HG03060 (cell line): ENCODE measurements around the gene MAP2K1.
"Not testable (repeated sequence)": the region's sequence is repeated elsewhere in the genome, so short reads cannot be mapped to it uniquely, and the experiment has no call there.

Experiments used
- ATAC-seq: cut with Tn5 transposase; IDR thresholded peaks from one replicate; pipeline ENCODE4 v1.9.1; 2021; ENCODE audit warnings: low read depth, moderate number of reproducible peaks; ENCODE audit not compliant: unreplicated experiment

Gene MAP2K1

DNA sequence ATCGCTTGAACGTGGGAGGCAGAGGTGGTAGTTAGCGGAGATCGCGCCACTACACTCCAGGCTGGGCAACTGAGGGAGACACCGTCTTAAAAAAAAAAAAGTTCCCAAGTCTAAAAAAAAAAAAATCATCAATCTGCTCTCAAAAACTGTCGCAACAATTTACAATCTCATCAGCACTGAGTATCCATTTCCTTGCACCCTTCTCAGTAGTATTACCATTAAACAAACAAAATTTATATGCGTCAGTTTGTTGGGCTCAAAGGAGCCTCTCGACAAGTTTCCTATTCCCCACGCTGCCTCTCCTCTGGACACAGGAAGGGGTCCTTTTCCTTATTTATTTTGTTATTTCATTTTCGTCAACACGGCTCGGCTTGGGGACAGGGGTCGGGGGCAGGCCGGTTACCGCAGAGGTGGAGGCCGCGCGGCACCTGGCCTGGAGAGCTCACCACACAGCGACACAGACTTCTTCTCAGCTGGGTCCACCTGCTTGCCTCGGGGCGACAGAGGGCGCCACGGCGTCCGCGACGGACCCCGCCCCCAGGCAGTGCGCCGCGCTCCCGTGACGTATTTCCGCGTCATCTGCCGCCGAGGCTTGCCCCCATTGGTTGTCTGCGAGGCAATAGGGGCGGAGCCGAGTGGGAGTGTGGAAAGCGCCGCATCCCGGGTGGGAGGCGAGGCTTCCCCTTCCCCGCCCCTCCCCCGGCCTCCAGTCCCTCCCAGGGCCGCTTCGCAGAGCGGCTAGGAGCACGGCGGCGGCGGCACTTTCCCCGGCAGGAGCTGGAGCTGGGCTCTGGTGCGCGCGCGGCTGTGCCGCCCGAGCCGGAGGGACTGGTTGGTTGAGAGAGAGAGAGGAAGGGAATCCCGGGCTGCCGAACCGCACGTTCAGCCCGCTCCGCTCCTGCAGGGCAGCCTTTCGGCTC is at the start of gene MAP2K1:
Gene MAP2K1, plus strand, starts transcription at position 709 of the 920 bp plus-strand sequence. CDS start 436 bp downstream, outside the sequence.
- peak; percentile 55 for ATAC-seq

DNA sequence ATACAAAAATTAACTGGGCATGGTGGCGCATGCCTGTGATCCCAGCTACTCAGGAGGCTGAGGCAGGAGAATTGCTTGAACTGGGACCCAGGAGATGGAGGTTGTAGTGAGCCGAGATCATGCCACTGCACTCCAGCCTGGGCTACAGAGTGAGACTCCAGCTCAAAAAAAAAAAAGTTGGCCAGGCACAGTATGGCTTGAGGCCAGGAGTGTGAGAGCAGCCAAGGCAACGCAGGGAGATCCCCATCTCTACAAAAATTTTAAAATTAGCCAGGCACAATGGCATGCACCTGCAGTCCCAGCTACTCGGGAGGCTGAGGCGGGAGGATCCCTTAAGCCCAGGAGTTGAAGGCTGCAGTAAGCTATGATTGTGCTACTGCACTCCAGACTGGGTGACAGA is 38.2 kb upstream of the MAP2K1 start:
- not testable (repeated sequence) for ATAC-seq

DNA sequence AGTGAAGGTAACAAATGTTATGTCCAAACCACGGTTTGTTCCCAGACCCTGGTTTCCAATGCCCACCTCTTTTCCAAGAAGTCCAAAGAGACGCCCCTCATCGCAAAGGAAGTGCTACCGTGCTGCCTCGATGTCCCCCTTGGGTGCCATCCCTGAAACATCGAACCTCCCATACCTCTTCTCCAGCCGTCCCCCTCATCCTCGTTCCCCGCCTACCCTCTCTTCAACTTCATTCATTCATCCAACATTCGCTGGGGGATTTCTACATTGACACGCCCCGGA is 30.7 kb upstream of the MAP2K1 start:
- ATAC-seq = no peak

DNA sequence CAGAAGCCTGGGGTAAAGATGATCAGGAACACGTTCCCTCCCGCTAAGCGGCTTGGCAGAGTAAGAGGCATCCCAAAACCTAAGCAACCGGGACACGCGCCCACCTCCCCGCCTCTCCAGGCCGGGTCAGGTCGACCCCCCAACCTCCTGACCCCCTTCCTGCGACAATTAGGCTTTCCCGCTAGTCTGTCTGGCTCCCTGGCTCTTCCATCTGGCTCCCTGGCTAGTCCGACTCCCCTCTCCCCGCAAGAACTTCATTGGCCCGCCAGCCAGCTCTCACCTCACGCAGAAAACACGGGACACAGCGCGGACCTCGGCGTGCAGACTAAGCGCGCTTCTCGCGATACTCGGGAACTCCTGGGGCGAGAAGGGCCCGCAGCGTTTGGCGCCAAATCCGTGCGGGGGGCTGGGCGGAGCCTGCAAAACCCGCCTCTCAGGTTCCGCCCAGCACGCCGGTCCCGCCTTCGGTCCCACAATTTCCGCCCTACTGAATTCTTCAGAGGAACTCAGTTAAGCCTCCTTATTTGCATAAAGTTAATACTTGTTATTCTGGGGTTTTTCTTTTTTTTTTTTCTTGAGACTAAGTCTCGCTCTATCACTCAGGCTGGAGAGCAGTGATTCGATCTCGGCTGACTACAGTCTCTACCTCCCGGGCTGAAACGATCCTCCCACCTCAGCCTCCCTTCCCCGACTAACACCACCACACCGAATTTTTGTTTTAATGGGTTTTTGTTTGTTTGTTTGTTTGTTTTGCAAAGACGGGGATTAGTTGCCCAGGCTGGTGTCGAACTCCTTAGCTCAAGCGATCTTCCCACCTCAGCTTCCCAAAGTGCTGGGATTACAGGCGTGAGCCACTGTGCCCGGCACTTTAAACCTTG is 30.1 kb upstream of the MAP2K1 start, which contains the start of gene TIPIN:
Gene TIPIN, minus strand, starts transcription at position 327 of the 878 bp plus-strand sequence. CDS start 3,738 bp downstream, outside the sequence.
- peak; percentile 91 for ATAC-seq

DNA sequence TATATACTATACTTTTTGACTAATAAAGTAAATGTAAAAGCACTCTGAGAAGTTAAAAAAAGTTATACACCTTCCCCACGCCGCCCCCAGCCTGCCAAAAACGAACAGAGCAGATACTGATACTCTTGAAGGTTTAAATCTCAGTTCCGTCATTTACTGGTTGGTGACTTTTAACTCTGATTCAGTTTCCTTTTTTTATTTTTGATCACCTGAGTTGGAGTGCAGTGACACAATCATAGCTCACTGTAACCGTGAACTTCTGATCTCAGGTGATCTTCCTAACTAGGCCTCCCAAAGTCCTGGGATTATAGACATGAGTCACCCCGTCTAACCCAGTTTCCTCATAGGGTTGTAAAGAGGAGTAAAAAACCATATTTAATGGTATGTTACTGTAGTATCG is 27.0 kb upstream of the MAP2K1 start:
- no peak for ATAC-seq

DNA sequence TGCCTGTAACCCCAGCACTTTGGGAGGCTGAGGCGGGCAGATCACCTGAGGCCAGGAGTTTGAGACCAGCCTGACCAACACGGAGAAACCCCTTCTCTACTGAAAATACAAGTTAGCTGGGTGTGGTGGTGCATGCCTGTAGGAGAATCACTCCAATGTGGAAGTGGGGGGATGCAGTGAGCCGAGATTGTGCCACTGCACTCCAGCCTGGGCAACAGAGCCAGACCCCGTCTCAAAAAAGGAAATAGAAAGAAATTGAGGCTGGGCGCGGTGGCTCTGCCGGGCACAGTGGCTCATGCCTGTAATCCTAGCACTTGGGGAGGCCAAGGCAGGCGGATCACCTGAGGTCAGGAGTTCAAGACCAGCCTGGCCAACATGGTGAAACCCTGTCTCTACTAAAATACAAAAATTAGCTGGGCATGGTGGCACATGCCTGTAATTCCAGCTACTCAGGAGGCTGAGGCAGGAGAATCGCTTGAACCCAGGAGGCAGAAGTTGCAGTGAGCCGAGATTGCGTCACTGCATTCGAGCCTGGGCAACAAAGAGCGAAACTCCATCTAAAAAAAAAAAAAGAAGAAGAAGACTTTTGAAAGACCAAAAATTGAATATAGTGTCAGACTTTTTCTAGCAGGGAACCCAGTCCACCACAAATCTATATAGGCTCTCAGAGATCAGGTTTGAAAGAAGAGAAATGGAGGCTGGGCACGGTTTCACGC is 24.8 kb upstream of the MAP2K1 start:
- ATAC-seq = not testable (repeated sequence)

DNA sequence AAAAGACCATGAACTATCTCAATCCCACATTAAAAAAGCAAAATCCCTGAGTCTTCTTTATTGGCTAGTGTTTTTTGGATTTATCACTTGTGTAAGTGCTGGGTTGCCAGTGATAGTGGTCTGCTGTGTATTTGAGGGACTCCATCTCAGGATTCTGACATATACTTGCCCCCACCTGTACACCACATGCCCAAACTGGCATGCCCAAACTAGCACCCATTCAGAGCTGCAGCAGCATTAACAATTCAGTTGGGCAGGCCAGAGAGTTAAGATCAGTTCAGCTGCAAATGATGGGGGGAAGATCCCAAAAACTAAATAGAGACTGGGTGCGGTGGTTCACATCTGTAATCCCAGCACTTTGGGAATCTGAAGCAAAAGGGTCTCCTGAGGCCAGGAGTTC is 23.9 kb upstream of the MAP2K1 start:
- no peak for ATAC-seq

DNA sequence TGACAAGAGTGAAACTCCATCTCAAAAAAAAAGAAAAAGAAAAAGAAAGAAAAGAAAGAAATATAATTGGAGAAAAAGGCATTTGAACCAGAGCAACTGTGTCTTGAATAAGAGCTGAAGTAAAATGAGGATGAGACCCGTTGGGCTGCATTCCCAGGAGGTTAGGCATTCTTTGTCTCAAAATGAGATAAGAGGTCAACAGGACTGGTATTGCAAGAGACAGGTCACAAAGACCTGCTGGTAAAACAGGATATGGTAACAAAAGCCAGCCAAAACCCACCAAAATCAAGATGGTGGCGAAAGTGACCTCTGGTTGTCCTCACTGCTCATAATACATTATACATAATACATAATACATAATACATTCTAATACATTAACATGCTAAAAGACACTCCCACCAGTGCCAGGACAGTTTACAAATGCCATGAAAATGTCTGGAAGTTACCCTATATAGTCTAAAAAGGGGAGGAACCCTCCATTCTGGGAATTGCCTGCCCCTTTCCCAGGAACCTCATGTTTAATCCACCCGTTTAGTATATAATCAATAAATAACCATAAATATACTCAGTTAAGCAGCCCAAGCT is 21.7 kb upstream of the MAP2K1 start:
- no peak for ATAC-seq

DNA sequence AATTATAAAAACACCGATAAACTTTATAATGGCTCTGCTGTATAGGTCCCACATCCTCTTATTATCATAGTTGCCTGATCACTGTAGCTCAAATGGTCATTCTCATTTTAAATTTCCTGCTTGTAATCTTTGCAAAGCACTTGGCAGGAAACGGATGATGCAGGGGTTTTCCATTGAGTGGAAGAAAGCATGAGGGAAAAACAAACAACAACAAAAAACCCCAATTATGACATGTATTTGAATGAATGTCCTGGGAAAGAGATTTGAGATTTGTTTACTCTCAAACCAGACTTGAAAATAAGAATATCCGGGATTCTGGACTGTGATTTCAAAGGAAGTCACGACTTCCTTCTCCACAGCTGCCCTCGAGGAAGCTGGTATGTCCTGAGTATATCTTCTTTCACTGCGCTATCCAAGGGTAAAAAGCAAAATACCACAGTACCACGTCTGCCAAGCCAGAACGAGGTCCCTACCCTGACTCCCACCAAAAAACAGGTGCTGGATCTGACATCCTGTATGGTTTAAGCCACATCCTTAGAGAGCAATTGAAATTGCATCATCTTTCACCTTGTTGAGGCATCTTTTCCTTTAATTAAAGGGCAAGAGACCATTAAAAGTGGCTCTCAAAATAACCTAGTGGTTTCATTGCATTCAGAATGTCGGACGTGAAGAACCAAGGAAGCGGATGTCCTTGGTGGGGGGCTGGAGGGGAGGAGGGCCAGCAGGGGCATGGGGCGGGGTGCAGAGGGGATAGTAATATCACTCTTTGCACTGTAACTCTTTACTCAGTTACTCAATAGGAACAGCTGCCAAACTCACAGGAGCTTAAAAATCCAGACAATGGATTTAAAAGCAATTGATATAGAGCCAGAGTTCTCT is 16.7 kb upstream of the MAP2K1 start:
- no peak for ATAC-seq

DNA sequence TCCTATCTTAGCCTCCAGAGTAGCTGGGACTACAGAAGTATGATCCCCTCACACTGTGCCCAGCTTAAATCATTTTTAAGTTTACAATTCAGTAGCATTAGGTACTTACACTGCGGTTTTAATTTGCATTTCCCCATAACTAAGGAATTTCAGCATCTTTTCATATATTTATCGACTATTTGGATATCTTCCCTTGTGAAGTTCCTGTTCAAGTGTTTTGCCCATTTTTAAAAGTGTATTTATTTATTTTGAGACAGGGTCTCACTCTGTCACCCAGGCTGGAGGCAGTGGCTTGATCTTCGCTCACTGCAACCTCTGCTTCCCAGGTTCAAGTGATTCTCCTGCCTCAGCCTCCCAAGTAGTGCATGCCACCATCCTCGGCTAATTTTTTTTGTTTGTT is 12.5 kb upstream of the MAP2K1 start:
- no peak for ATAC-seq

DNA sequence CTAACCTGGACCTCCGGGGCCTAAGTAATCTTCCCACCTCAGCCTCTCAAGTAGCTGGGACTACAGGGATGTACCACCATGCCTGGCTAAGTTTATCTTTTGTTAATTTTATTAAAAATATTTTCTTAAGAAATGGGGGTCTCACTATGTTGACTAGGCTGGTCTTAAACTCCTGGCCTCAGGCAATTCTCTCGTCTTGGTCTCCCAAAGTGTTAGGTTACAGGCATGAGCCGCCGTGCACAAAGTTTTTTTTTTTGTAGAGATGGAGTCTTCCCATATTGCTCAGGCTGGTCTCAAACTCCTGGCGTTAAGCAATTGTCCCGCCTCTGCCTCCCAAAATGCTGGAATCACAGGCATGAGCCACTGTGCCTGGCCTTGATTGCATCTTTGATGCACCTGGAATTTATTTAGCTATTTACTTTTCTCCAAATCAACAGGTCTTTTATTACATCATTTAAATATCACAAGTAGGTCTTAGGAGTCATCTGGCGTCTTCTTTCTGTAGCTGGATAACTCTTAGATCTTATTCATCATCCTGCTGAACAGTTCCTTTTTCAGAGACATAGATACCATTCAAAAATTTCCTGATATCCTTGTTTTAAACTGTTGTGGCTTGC is 7.8 kb upstream of the MAP2K1 start:
- ATAC-seq = no peak

DNA sequence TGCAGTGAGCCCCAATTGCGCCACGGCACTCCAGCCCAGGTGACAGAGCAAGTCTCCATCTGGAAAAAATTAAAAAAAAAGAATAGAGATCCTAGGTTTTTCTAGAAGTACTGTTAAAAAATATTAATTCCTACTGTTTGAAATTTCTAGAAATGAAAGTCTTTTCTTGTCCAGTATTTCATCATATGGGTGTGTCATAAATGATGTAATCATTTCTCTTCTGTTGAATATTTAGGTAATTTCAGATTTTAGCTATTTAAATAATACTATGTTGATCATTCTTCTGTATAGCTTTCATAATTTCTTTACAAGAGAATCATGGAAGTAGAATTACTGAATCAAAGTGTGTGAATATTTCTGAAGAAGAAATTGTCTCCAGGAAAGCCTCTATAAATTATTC is 5.3 kb upstream of the MAP2K1 start:
- ATAC-seq = not testable (repeated sequence)

DNA sequence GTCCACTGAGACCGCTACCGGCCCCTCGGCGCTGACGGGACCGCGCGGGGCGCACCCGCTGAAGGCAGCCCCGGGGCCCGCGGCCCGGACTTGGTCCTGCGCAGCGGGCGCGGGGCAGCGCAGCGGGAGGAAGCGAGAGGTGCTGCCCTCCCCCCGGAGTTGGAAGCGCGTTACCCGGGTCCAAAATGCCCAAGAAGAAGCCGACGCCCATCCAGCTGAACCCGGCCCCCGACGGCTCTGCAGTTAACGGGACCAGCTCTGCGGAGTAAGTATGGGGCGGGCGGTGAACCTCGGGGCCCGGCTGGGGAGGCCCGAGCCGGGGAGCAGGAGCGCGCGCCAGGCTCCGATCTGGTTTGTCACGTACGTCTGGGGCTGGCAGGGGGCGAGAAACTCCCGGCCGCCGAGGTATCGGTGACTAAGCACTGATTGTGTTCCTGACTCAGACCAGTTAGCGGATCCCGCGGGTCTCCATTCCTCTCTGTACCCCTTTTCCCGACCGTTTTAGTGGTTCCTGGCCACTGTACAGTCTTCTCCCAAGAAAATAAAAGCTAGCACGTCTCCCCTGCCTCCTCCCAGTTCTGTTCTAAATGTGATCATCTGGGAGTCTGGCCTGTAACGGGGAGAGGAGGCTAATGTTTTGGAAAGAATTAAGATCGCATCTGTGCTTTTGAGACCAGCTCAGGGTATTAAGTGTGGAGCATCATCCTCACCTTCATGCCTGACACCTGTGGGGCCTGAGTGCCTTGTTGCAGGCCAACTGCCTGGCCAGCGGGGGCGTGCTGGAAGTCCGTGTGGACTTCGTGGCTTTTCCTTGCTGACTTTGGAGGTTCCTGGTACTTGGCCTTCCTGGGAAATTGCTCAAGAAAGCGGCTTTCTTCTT is 691 bp downstream of the MAP2K1 start:
- peak; percentile 2 for ATAC-seq

DNA sequence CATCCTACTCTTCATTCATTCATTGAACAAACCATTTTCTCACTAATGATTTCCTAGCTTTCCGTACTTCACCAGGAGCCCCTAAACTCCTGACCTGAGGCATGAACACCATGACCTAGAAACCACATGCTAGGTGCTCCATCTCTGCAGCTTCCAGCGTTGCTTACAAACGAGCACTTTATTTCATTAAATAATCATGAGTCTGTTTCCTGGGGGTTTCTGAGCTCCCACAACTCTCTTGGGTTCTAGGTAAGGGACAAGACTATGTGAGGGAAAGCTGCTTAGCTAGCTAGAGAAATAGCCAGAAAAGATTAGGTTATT is 1.3 kb downstream of the MAP2K1 start:
- no peak for ATAC-seq

DNA sequence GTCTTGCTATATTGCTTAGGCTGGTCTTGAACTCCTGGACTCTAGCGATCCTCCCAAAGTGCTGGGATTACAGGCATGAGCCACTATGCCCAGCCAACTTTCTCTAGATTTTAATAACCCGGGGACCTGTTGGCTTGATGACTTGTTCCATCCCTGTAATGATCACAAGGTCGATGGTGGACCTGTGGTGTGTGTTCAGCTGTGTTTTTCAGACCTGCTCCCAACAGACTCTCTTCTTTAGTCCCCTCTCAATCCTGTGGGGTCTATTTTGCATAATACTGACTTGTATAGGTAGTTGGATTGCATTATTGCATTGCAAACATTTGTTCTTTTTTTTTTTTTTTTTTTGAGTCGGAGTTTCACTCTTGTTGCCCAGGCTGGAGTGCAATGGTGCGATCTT is 1.9 kb downstream of the MAP2K1 start:
- no peak for ATAC-seq

DNA sequence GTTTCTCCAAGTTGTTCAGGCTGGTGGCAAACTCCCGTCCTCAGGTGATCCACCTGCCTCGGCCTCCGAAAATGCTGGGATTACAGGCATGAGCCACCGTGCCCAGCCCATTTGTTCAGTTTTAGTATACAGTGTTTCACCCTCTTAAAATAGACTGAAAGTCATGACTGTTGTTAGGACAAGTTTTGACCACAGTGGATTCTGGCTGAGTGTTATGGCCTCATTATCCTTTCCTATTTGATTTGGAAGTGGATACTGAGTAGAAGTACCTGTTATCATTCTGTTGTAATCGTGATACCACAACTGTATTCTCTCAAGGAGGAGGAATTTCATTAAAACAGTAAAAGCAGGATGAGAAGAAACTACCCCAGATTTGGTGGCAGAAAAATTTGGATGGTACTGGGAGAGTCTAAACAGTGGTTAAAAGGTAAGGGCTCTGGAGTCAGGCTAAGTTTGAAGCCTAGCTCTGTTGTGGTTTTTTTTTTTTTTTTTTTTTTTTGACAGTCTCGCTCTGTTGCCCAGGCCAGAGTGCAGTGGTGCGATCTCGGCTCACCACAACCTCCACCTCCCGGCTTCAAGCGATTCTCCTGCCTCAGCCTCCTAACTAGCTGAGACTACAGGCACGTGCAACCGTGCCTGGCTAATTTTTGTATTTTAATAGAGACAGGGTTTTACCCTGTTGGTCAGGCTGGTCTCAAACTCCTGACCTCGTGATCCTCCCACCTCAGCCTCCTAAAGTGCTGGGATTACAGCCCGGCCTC is 2.6 kb downstream of the MAP2K1 start:
- ATAC-seq = no peak

DNA sequence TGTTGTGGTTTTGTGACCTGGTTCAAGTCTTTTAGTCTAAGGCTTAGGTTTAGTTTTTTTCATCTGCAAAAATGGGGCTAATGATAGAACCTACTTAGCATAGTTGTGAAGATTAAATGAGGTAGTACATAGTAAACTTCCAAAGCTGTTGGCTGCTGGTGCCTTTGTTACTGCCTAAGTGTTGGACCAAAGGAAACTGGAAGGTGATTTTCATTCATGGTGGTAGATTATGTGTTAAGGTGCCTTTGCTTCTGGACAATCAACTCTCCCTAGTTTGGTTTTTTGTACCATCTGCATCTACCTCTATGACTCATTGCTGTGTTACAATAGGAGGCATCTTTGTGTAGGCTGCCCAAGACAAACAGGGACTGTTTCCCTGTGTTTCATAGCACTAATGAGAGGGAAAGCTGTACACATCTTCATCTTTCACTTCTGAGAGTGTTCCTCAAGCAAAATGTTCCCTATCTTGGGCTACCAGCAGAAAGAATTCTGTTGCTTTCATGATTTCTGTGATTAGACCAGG is 3.2 kb downstream of the MAP2K1 start:
- no peak for ATAC-seq
